HepG2 (cell line): ENCODE data around the gene TRRAP.

Experiments used
- BHLHE40 ChIP-seq: IDR thresholded peaks from 2 replicates; pipeline ENCODE4 v1.6.1; 2011; ENCODE audit warnings: low read length, improper control_type of control experiment
- MAFG ChIP-seq: sonication (generic); formaldehyde crosslinking; IDR thresholded peaks from 2 replicates; pipeline ENCODE4 v1.5.1; 2020; ENCODE audit warnings: mild to moderate bottlenecking, missing genetic modification reagents
- MEIS1 ChIP-seq: sonication (generic); formaldehyde crosslinking; IDR thresholded peaks from 2 replicates; pipeline ENCODE4 v1.9.0; 2021; ENCODE audit warnings: mild to moderate bottlenecking, missing genetic modification reagents, moderate library complexity, borderline replicate concordance
- NFYB ChIP-seq: sonication (generic); formaldehyde crosslinking; IDR thresholded peaks from 2 replicates; pipeline ENCODE4 v1.4.0; 2020; ENCODE audit warnings: missing genetic modification reagents
- PHF21A ChIP-seq: sonication (generic); formaldehyde crosslinking; IDR thresholded peaks from 2 replicates; pipeline ENCODE4 v1.5.0; 2020; ENCODE audit warnings: mild to moderate bottlenecking, missing genetic modification reagents
- RBM39 ChIP-seq: fragments of 200-400 bp; formaldehyde crosslinking; IDR thresholded peaks from one replicate; pipeline ENCODE4 v1.6.1; 2018; ENCODE audit warnings: antibody characterized with exemption, mild to moderate bottlenecking, low read depth, low read length; ENCODE audit not compliant: poor library complexity, severe bottlenecking
- SYNCRIP ChIP-seq: fragments of 200-400 bp; formaldehyde crosslinking; IDR thresholded peaks from 2 replicates; pipeline ENCODE4 v1.6.1; 2018; ENCODE audit warnings: mild to moderate bottlenecking, low read depth, low read length; ENCODE audit not compliant: insufficient read depth
- ZFP36L1 ChIP-seq: sonication (generic); formaldehyde crosslinking; IDR thresholded peaks from 2 replicates; pipeline ENCODE4 v1.8.0; 2022; ENCODE audit warnings: mild to moderate bottlenecking, missing genetic modification reagents, moderate library complexity
- ZNF816 ChIP-seq: sonication (generic); formaldehyde crosslinking; IDR thresholded peaks from 2 replicates; pipeline ENCODE4 v1.8.0; 2022; ENCODE audit warnings: missing genetic modification reagents, mild to moderate bottlenecking, borderline replicate concordance
- TF ChIP-seq, protein P1 (sequence below): IDR thresholded peaks from 2 replicates; pipeline ENCODE4 v1.6.1; 2012; ENCODE audit warnings: low read length, improper control_type of control experiment
- TF ChIP-seq, protein P2 (sequence below): sonication (generic); formaldehyde crosslinking; IDR thresholded peaks from 2 replicates; pipeline ENCODE4 v1.8.1; 2022; ENCODE audit warnings: mild to moderate bottlenecking, missing genetic modification reagents

DNA sequence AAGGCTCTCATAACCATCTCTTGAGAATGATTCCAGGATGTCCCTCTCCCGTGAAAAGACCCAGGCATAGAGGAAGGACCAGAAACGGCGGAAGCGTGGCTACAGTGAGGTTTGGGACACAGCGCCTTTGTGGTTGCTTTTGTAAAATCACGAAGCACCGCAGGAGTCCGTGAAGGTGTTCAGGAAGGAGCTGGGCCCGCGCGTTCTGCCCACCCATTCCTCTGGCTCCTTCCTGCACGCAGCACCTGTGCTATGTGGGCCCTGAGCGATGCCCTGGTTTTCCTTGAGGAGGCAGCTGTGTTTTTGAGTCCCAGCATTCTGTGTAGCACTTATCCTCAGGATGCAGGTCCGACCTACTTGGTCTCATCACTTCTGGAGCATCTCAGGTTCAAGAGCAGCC lies 112.8 kb downstream of the TRRAP start:
- TF ChIP-seq NFYB (CRISPR knock-in tag), result no peak
- TF ChIP-seq, protein P1, sequence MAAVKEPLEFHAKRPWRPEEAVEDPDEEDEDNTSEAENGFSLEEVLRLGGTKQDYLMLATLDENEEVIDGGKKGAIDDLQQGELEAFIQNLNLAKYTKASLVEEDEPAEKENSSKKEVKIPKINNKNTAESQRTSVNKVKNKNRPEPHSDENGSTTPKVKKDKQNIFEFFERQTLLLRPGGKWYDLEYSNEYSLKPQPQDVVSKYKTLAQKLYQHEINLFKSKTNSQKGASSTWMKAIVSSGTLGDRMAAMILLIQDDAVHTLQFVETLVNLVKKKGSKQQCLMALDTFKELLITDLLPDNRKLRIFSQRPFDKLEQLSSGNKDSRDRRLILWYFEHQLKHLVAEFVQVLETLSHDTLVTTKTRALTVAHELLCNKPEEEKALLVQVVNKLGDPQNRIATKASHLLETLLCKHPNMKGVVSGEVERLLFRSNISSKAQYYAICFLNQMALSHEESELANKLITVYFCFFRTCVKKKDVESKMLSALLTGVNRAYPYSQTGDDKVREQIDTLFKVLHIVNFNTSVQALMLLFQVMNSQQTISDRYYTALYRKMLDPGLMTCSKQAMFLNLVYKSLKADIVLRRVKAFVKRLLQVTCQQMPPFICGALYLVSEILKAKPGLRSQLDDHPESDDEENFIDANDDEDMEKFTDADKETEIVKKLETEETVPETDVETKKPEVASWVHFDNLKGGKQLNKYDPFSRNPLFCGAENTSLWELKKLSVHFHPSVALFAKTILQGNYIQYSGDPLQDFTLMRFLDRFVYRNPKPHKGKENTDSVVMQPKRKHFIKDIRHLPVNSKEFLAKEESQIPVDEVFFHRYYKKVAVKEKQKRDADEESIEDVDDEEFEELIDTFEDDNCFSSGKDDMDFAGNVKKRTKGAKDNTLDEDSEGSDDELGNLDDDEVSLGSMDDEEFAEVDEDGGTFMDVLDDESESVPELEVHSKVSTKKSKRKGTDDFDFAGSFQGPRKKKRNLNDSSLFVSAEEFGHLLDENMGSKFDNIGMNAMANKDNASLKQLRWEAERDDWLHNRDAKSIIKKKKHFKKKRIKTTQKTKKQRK, result no peak
- TF ChIP-seq ZNF816, result no peak
- TF ChIP-seq, protein P2, sequence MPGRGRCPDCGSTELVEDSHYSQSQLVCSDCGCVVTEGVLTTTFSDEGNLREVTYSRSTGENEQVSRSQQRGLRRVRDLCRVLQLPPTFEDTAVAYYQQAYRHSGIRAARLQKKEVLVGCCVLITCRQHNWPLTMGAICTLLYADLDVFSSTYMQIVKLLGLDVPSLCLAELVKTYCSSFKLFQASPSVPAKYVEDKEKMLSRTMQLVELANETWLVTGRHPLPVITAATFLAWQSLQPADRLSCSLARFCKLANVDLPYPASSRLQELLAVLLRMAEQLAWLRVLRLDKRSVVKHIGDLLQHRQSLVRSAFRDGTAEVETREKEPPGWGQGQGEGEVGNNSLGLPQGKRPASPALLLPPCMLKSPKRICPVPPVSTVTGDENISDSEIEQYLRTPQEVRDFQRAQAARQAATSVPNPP (CRISPR knock-in tag), result no peak
- no peak for TF ChIP-seq ZFP36L1
- no peak for TF ChIP-seq MAFG (CRISPR knock-in tag)
- no peak for TF ChIP-seq SYNCRIP
- no peak for TF ChIP-seq RBM39
- TF ChIP-seq BHLHE40, result no peak
- TF ChIP-seq MEIS1 (CRISPR knock-in tag), result no peak
- TF ChIP-seq PHF21A (CRISPR knock-in tag), result no peak
